HG03108 (cell line): ENCODE results near the gene VWA5A.
"Not testable (repeated sequence)": the region's sequence is repeated elsewhere in the genome, so short reads cannot be mapped to it uniquely, and the experiment has no call there.

ENCODE experiments used
- ATAC-seq: cut with Tn5 transposase; IDR thresholded peaks from one replicate; pipeline ENCODE4 v1.9.1; 2021; ENCODE audit warnings: moderate library complexity; ENCODE audit not compliant: unreplicated experiment

The VWA5A gene

GRCh38 chr11:124168796-124169195 is 53.5 kb downstream of the VWA5A start:
- no peak for ATAC-seq

- ATAC-seq, result not testable (repeated sequence)
Measured at GRCh38 chr11:124170315-124170714, 55.1 kb downstream of the VWA5A start.

GRCh38 chr11:124170801-124171586 is 55.7 kb downstream of the VWA5A start:
- no peak for ATAC-seq

- no peak for ATAC-seq
Measured at GRCh38 chr11:124172101-124172500, 56.9 kb downstream of the VWA5A start.

- ATAC-seq, result no peak
Measured at GRCh38 chr11:124172599-124172998, 57.3 kb downstream of the VWA5A start.

GRCh38 chr11:124174001-124174583 is 58.8 kb downstream of the VWA5A start:
- ATAC-seq, result no peak

GRCh38 chr11:124176925-124177715 is 61.9 kb downstream of the VWA5A start:
- no peak for ATAC-seq

GRCh38 chr11:124179310-124179709 is 64.1 kb downstream of the VWA5A start:
- ATAC-seq, result no peak

GRCh38 chr11:124183068-124183467 is 67.8 kb downstream of the VWA5A start, which contains the start of gene OR10D3:
TSS of gene OR10D3 (plus strand) at chr11:124183345. CDS start at chr11:124185270, 1,925 bp downstream.
- no peak for ATAC-seq

- no peak for ATAC-seq
Measured at GRCh38 chr11:124190298-124191139, 75.3 kb downstream of the VWA5A start.

- ATAC-seq, result peak; percentile 66
Measured at GRCh38 chr11:124193221-124194010, 78.2 kb downstream of the VWA5A start.

- no peak for ATAC-seq
Measured at GRCh38 chr11:124194293-124195188, 79.3 kb downstream of the VWA5A start.

GRCh38 chr11:124195189-124195734 is 80.0 kb downstream of the VWA5A start:
- peak; percentile 65 for ATAC-seq
